BE2C (cell line): ENCODE measurements around the gene BICDL2.
A peak's percentile ranks its signal among the peaks of the same experiment; 100 is the strongest.

Experiments used
- DNase-seq: peaks from one replicate; pipeline ENCODE4 v3.0.0-alpha.2; 2020
- H3K27me3 ChIP-seq: fragments of 250-450 bp; sonication (Bioruptor Pico); 2 replicates; pipeline ENCODE4 v1.5.1; 2020; ENCODE audit warnings: mild to moderate bottlenecking
- H3K36me3 ChIP-seq: fragments of 250-450 bp; sonication (Bioruptor Pico); 2 replicates; pipeline ENCODE4 v1.5.1; 2020; ENCODE audit warnings: mild to moderate bottlenecking
- H3K4me1 ChIP-seq: fragments of 250-450 bp; sonication (Bioruptor Pico); 2 replicates; pipeline ENCODE4 v1.5.1; 2020
- H3K4me3 ChIP-seq: 2 replicates; pipeline ENCODE4 v1.5.1; 2011; ENCODE audit warnings: low read depth, low read length
- H3K9me3 ChIP-seq: fragments of 250-450 bp; sonication (Bioruptor Pico); 2 replicates; pipeline ENCODE4 v1.5.1; 2020
- CTCF ChIP-seq: IDR thresholded peaks from 2 replicates; pipeline ENCODE4 v1.5.1; 2012; ENCODE audit warnings: mild to moderate bottlenecking, low read depth, low read length

BICDL2 gene

GRCh38 chr16:3004319-3004718 is 32.4 kb downstream of the BICDL2 start:
- Histone ChIP-seq H3K36me3 (no peaks in the 10 kb centered on the region), H3K9me3 (no peaks in the 10 kb centered on the region), H3K4me1 (no peaks in the 10 kb centered on the region), H3K4me3 (no peak overlapping the region), H3K27me3 (peaks cover 3% of the 10 kb centered on the region; the same call in 1 of the 2 replicates)
- TF ChIP-seq CTCF = no peak
- no peak for DNase-seq

GRCh38 chr16:3003582-3004270 is 33.0 kb downstream of the BICDL2 start:
- DNase-seq = peak; percentile 99
- peaks cover 3% of the 10 kb centered on the region; the same call in 1 of the 2 replicates for H3K27me3 ChIP-seq
- no peaks in the 10 kb centered on the region for H3K9me3 ChIP-seq
- H3K36me3 ChIP-seq = no peaks in the 10 kb centered on the region
- H3K4me3 ChIP-seq = no peak overlapping the region
- no peaks in the 10 kb centered on the region for H3K4me1 ChIP-seq
- TF ChIP-seq CTCF = peak; percentile 58

GRCh38 chr16:3001316-3001715 is 35.4 kb downstream of the BICDL2 start:
- TF ChIP-seq CTCF = no peak
- H3K4me3 ChIP-seq = no peak overlapping the region
- no peaks in the 10 kb centered on the region for H3K36me3 ChIP-seq
- H3K4me1 ChIP-seq = no peaks in the 10 kb centered on the region
- no peak for DNase-seq
- H3K9me3 ChIP-seq = no peaks in the 10 kb centered on the region
- H3K27me3 ChIP-seq = peaks cover 3% of the 10 kb centered on the region; the same call in 1 of the 2 replicates

- H3K9me3 ChIP-seq = no peaks in the 10 kb centered on the region
- no peak overlapping the region for H3K4me3 ChIP-seq
- no peak for TF ChIP-seq CTCF
- peaks cover 3% of the 10 kb centered on the region; the same call in 1 of the 2 replicates for H3K27me3 ChIP-seq
- DNase-seq = no peak
- H3K36me3 ChIP-seq = no peaks in the 10 kb centered on the region
- H3K4me1 ChIP-seq = no peaks in the 10 kb centered on the region
These were observed 36.2 kb downstream of the BICDL2 start for GRCh38 chr16:3000540-3000939.

GRCh38 chr16:2999929-3000328 is 36.8 kb downstream of the BICDL2 start:
- Histone ChIP-seq H3K4me3 (no peak overlapping the region), H3K36me3 (no peaks in the 10 kb centered on the region), H3K9me3 (no peaks in the 10 kb centered on the region), H3K4me1 (no peaks in the 10 kb centered on the region), H3K27me3 (peaks cover 2% of the 10 kb centered on the region; the same call in 1 of the 2 replicates)
- DNase-seq = no peak
- no peak for TF ChIP-seq CTCF

- no peaks in the 10 kb centered on the region for H3K27me3 ChIP-seq
- no peaks in the 10 kb centered on the region for H3K36me3 ChIP-seq
- DNase-seq = no peak
- no peak overlapping the region for H3K4me3 ChIP-seq
- no peaks in the 10 kb centered on the region for H3K4me1 ChIP-seq
- no peaks in the 10 kb centered on the region for H3K9me3 ChIP-seq
- no peak for TF ChIP-seq CTCF
These were observed 40.4 kb downstream of the BICDL2 start for GRCh38 chr16:2996298-2996697.
